Pons (tissue), 1 donor: ENCODE data around the gene ST6GALNAC5.

Source experiments
- DNase-seq: peaks from one replicate; pipeline ENCODE4 v3.0.0-alpha.2; 2016; ENCODE audit warnings: low spot score

Gene ST6GALNAC5

DNA sequence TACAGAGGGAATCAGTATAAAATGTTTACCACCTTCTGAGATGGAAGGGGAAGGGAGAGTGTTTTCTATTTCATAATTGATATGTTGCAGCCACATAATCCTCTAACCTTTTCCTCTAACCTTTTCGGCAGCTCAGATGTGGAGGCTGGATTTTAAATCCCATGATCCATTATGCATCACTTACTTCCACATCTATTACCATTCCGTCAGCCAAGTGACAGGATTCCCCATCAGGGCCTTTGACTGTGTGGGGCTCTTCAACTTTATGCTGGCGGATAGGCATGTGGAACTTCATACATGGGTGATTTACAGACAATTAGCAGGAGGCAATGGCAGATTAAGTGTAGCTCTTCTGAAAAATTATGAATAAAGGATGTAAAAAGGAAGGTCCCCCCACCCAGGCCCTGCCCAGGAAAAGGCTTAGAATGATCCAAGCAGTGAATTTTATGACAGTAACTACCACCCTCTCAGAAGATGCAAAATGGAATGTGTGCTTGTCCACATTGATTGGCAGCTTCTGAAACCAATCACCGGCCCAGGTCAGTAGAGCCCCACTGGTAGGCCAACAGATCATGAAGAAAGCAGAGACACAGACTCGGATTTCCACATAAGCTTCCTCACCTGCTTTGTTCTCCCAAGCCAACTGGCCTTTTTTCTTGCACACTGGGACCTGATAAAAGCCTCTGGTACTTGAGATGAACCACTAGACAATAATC lies 147.0 kb downstream of the ST6GALNAC5 start:
- no peak for DNase-seq

- DNase-seq, result no peak
These were observed 148.6 kb downstream of the ST6GALNAC5 start for GRCh38 chr1:77015748-77016341.

- DNase-seq, result no peak
These were observed 149.2 kb downstream of the ST6GALNAC5 start for GRCh38 chr1:77016386-77016985.

DNA sequence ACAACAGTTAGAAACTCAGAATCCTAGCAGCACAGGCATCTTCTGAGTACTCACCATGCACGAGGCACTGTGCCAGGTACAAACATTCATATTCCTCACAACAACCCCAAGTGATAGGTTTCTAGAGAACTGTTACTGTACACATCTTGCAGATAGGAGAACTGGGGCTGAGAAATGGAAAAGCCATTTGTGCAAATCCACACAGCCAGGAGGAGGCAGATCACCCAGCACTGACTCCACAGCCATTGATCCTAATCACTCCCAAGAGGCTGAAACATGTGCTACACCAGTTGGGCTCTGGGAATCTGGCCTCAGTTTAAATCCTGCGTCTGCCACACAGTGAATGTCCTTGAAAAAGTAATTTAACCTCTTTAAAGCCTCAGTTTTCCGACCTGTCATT lies 151.0 kb downstream of the ST6GALNAC5 start:
- no peak for DNase-seq

DNA sequence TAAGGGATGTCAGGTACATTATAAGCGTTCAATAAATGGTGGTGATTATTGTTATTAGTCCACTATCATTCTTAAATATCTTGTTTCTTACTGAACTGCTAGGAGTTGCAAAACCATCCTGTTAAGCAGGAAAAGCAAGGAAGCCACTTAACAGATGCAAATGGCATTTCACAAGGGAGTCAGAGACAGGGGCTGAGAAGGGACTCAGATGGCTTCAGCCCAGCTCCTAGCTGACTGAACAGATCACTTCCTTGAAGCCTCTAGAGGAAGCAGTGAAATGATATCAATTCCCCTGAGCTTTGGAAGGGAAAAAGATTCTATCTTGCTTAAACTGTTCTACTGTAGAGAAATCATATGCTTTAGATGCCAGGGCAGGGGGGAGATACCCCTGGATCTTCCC lies 151.5 kb downstream of the ST6GALNAC5 start:
- DNase-seq, result no peak

DNA sequence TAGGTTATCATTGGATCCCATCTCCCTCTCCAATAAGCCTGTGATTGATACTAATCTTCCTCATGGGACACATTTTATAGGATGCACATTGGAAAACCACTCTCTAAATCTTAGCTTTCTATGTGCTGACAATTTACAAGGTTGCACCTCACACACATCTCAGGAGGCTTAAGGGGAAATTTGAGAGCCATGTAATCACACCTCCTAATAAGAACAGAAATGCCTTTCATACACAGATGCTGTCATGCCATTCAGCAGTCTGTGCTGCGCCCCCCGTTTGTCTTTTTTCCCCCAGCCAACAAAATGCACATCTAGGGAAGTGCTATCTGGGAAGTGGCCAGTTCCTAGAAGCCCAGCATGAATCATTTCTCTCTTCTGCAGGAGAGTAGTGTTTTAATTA lies 154.5 kb downstream of the ST6GALNAC5 start:
- no peak for DNase-seq

DNA sequence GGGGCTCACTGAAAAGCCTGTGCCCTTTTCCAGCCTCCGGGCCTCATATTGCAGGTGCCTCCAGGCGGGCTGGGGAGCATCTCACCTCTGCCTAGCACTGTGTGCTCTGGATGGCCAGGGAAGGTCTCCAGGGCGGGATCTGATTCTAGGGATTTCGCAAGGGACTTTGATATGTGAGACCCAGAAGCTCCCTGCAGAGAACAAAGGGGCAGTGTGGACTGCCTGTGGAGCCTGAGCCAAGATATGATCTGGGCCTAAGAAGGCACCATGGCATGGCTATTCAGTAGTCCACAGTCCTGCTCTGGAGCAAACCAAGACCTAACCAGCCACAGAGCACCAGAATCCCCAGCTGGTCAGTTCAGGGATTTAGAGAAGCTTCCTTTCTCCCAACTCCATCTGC lies 157.2 kb downstream of the ST6GALNAC5 start:
- DNase-seq, result no peak

GRCh38 chr1:77025599-77025998 lies 158.3 kb downstream of the ST6GALNAC5 start:
- no peak for DNase-seq

GRCh38 chr1:77026135-77026534 lies 158.9 kb downstream of the ST6GALNAC5 start:
- DNase-seq, result no peak

GRCh38 chr1:77026640-77027039 lies 159.4 kb downstream of the ST6GALNAC5 start:
- no peak for DNase-seq

GRCh38 chr1:77027847-77028246 lies 160.6 kb downstream of the ST6GALNAC5 start:
- no peak for DNase-seq

DNA sequence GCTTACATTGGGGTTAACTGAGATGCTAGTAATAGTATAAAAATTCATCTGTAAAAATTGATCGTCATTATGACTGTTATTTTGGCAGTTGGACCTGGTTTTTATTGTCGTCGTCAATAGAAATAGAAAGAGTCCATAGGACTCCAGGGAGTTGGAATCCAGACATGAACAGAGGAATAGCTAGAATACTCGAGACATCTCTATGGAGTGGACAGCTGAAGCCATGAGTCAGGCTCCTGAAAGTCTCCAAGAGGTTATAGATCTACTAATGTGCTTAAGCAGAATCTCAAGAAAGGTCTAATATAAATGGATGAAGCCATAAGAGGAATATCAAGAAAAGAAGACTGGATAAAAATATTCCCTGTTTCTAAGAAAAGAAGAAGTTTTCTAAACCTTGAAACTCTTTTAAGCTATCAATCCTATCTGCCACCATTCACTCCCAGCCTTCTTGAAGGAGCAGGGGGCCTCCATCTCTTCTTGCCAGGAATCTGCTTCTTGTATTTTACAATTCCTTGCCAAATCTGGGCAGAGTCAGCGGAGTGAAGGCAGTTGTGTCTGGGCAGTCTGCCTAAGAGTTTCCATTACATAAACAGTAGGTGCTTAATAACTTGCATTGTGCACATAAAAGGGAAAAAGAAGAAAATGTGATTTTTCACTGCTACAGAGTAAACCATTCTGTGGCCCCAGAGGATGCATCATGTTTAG lies 163.3 kb downstream of the ST6GALNAC5 start:
- DNase-seq, result no peak

- no peak for DNase-seq
These were observed 163.9 kb downstream of the ST6GALNAC5 start for GRCh38 chr1:77031106-77031662.

DNA sequence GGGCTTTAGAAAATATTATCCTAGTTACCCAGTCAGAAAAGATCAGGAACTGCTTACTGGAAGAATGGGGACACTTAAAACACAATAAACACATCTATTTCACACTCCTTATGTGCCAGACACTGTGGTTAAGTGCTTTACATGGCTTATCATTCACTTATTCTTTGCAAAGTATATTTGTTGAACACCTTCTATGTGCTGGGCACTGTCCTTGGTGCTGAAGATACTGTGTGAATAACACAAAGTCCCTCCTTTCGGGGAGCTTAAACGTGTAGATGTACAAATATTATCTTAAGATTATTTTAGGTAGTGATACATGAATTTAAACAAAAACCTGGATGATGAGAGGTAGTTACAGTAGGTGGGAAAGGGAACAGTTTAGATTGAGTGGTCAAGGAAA lies 169.3 kb downstream of the ST6GALNAC5 start:
- no peak for DNase-seq

DNA sequence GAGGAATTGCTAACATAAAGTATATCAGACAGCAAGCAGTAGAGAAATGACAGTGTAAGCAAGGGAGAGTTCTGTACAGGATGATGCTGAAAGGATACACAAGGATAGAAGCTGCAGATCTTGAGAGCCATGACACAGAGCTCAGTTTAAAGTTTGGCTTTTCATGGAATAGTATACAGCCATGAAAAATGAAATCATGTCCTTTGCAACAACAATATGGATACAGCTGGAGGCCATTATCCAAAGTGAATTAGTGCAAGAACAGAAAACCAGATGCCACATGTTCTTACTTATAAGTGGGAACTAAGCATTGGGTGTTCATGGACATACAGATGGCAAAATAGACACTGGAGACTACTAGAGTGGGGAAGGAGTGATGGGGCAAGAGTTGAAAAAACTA lies 169.8 kb downstream of the ST6GALNAC5 start:
- DNase-seq, result no peak

- no peak for DNase-seq
These were observed 170.7 kb downstream of the ST6GALNAC5 start for GRCh38 chr1:77038000-77038399.

- no peak for DNase-seq
These were observed 171.8 kb downstream of the ST6GALNAC5 start for GRCh38 chr1:77039111-77039510.

DNA sequence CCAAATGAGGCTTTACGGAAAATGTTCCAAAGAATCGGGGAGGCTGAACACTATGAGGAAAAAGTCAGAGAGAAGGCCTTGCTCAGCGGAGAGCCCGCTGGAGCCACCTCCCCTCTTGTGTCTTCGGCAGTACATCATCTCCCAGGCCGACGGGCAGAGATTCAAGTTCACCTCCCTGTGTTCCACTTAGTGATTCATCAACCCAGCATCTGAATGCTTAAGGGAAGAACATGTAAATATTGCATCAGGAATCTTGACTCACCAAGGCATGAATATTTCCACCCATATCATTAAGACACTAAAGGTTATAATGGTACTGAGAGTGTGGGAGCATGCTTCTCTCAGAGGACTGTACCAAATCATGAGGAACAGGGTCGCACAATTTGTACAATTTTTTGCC lies 172.5 kb downstream of the ST6GALNAC5 start:
- no peak for DNase-seq

DNA sequence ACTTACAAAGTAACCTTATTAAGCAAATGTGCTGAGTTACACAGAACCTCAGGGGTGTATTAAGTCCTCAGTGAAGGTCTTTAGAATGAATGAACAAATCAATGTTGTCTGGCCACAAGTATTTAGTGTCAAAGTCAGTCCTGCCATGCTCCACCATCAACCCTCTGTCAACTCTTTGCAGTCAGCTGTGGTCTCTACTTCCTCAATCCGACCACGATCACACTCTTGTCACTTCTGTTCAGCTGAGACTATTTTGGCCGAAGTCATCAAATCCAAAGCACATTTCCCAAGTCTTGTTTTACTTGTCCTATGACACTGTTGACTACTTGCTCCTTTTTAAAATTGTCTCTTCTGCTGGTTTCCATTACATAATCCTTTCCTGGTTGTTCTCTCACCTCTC lies 173.5 kb downstream of the ST6GALNAC5 start:
- no peak for DNase-seq

DNA sequence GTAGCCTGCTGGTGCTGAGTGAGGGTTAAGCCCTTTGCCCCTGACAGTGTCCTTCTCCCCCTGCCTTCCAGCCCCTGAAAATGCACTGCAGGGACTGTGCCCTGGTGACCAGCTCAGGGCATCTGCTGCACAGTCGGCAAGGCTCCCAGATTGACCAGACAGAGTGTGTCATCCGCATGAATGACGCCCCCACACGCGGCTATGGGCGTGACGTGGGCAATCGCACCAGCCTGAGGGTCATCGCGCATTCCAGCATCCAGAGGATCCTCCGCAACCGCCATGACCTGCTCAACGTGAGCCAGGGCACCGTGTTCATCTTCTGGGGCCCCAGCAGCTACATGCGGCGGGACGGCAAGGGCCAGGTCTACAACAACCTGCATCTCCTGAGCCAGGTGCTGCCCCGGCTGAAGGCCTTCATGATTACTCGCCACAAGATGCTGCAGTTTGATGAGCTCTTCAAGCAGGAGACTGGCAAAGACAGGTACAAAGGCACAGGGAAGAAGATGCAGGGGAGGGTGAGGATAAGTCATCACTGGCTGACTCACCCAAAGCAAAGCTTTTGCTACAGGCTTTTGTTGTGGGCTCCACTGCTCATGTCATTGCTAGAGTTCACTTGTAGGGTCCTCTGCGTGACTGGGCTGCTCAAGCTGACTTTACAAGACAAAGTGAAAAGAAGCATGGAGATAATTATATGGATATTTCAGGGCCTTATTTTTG lies 177.0 kb downstream of the ST6GALNAC5 start:
- DNase-seq, result no peak

DNA sequence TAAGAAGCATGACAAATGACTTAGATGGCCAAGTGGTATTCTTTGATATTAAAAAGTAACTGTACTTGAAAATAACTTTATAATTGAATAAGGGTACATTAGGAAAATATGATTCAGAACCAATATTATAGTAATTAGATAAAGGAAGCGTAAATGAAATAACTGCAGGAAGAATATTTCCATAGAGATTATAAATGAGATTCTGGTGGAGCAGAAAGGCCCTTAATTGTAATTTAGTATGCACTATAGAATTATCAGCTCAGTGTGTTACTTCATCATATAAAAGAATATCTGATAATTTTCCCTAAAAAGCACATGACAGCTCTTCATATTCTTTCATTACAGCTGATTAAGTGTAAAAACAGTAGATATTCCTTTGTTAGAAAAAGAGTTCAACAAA lies 180.3 kb downstream of the ST6GALNAC5 start:
- no peak for DNase-seq
